ELR (cell line): ENCODE measurements around the gene MTO1.
"Not testable (repeated sequence)": the region's sequence is repeated elsewhere in the genome, so short reads cannot be mapped to it uniquely, and the experiment has no call there.

ENCODE experiments used
- DNase-seq: peaks from one replicate; pipeline ENCODE4 v3.0.0-alpha.2; 2015; ENCODE audit warnings: low read depth

MTO1 gene

GRCh38 chr6:73505142-73505541 lies 43.6 kb downstream of the MTO1 start:
- DNase-seq: no peak

DNA sequence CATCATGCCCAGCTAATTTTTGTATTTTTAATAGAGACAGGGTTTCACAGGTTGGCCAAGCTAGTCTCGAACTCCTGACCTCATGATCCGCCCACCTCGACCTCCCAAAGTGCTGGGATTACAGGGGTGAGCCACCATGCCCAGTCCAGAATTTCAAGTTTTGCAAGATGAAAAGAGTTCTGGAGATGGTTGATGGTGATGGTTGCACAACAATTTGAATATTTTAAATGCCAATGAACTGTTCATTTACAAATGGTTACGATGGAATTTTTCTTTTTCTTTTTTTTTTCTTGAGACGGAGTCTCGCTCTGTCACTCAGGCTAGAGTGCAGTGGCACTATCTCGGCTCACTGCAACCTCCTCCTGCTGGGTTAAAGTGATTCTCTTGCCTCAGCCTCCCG lies 44.2 kb downstream of the MTO1 start:
- not testable (repeated sequence) for DNase-seq

DNA sequence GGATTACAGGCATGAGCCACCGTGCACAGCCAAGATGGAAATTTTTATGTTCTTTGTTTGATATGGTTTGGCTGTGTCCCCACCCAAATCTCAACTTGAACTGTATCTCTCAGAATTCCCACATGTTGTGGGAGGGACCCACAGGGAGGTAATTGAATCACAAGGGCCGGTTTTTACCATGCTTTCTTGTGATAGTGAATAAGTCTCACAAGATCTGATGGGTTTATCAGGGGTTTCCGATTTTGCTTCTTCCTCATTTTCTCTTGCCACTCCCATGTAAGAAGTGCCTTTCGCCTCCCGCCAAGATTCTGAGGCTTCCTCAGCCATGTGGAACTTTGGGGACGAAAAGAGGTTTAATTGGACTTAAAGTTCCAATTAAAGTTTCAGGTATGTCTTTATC lies 44.7 kb downstream of the MTO1 start:
- DNase-seq: no peak

DNA sequence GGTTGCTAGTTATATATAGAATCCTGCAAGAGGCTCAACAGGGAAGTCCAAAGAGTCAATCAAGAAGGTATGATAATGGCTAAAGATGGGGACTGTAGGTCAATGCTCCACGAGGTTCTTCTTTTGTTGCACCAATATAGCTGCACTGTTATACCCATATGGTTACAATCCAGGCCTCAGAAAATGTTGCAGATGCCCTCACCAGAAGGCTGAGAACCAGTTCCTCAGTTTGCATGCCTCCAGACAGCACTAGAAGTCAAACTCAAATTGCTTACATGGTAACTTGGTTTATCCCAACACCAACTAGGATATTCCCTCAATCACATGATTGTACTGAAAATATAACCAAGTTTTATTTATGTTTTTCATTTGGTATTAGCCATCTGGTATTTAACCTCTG lies 47.2 kb downstream of the MTO1 start:
- DNase-seq: no peak

DNA sequence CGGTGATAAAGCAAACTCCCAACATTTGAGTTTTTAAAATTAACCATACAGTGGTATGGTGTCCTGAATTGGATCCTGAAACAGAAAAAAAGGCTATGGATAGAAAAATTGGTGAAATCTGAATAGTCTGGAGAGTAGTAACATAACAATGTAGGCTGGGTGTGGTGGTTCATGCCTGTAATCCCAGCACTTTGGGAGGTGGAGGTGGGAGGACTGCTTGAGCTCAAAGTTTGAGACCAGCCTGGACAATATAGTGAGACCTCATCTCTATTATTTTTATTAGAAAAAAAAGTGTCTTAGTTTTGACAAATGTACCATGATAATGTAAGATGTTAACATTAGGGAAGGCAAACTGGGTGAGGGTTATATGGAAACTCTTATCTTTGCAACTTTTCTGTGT lies 48.3 kb downstream of the MTO1 start:
- no peak for DNase-seq

DNA sequence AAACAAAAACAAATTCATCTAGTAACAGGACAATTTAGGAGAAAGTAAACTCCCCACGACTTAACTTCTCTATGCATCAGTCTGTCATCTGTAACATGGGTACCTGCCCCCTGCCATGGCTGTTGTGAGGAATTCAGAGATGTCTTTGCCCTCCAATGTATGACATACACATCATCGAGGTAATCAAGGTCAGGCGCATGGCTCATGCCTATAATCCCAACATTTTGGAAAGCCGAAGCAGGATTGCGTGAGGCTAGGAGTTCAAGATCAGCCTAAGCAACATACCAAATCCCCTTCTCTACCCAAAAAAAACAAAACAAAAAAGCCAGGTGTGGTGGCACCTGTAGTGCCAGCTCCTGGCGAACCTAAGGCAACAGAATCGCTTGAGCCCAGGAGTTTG lies 50.3 kb downstream of the MTO1 start:
- no peak for DNase-seq

GRCh38 chr6:73513496-73513854 lies 51.9 kb downstream of the MTO1 start:
- peak; percentile 60 for DNase-seq

DNA sequence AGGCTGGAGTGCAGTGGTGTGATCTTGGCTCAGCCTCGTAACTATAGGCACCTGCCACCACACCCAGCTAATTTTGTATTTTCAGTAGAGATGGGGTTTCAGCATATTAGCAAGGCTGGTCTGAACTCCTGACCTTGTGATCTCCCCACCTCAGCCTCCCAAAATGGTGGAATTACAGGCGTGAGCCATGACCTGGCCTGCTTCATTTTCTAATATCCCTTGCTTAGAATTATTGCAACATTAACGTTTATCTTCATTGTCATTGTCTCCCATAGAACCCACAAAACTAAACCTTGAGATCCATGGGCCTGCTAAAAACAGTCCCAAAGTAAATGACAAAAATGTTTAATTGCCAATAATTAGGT lies 53.2 kb downstream of the MTO1 start:
- DNase-seq: peak; percentile 75

DNA sequence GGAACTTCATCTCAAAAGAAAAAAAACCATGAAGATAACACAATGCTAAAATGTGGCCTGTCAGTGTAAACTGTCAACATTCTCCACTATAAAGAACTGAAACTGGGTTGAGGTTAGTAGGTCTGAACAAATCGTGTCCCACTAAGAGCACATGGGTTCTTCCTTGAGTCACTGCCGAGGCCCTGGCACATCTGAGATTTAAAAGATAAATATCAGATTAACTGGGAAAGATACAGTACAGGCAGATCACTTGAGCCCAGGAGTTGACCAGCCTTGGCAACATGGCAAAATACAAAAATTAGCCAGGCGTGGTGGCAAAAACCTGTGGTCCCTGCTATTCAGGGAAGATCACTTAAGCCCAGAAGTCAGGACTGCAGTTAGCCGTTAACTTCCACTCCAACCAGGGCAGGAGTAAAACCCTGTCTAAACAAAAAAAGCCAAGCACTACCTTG lies 53.7 kb downstream of the MTO1 start:
- peak; percentile 75 for DNase-seq

GRCh38 chr6:73516514-73517489 lies 55.3 kb downstream of the MTO1 start:
- DNase-seq: peak; percentile 51

DNA sequence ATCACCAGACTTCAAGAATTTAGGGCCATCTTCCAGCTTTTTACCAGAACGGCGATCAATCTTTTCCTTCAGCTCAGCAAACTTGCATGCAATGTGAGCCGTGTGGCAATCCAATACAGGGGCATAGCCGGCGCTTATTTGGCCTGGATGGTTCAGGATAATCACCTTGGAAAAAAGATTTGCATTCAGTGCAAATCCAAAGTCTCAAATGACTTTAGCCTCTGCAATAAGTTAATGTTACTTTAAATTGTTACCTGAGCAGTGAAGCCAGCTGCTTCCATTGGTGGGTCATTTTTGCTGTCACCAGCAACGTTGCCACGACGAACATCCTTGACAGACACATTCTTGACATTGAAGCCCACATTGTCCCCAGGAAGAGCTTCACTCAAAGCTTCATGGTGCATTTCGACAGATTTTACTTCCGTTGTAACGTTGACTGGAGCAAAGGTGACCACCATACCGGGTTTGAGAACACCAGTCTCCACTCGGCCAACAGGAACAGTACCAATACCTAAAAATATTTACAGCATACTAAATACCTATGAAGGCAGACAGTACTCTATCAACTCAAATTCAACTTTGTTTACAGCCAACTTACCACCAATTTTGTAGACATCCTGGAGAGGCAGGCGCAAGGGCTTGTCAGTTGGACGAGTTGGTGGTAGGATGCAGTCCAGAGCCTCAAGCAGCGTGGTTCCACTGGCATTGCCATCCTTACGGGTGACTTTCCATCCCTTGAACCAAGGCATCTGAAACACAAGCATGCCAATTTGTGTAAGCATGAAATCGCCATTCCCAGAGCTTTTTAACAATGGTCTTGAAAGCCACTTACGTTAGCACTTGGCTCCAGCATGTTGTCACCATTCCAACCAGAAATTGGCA lies 56.8 kb downstream of the MTO1 start:
- DNase-seq: peak; percentile 27

DNA sequence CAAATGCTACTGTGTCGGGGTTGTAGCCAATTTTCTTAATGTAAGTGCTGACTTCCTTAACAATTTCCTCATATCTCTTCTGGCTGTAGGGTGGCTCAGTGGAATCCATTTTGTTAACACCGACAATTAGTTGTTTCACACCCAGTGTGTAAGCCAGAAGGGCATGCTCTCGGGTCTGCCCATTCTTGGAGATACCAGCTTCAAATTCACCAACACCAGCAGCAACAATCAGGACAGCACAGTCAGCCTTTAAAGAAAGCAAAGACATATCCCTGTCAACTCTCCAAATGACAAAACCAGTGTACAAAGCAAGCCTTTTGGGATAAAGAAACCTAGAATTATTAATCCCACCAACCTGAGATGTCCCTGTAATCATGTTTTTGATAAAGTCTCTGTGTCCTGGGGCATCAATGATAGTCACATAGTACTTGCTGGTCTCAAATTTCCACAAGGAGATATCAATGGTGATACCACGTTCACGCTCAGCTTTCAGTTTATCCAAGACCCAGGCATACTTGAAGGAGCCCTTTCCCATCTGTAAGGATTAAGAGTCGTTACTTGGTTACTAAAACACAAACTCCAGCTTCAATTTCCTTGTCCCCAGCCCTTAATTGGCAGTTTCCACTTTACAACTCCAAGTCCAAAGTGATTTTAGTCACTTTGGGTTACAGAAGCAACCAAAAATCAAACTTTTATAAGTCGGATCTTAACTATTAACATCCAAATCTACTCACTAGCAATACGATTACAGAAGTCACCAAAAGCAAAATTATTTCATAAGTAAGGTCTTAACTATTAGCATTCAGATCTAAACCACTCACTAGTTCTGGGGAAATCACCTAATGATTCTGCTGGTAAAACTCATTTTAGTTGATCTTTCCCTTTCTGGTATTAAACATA lies 57.7 kb downstream of the MTO1 start:
- peak; percentile 28 for DNase-seq

- DNase-seq: peak; percentile 82
Observed at GRCh38 chr6:73519926-73520687, 58.6 kb downstream of the MTO1 start.

- peak; percentile 100 for DNase-seq
Observed at GRCh38 chr6:73520688-73521350, 59.3 kb downstream of the MTO1 start, which contains the start of gene EEF1A1. EEF1A1 (minus strand) TSS chr6:73521032; CDS start chr6:73520026, 1,006 bp downstream.

DNA sequence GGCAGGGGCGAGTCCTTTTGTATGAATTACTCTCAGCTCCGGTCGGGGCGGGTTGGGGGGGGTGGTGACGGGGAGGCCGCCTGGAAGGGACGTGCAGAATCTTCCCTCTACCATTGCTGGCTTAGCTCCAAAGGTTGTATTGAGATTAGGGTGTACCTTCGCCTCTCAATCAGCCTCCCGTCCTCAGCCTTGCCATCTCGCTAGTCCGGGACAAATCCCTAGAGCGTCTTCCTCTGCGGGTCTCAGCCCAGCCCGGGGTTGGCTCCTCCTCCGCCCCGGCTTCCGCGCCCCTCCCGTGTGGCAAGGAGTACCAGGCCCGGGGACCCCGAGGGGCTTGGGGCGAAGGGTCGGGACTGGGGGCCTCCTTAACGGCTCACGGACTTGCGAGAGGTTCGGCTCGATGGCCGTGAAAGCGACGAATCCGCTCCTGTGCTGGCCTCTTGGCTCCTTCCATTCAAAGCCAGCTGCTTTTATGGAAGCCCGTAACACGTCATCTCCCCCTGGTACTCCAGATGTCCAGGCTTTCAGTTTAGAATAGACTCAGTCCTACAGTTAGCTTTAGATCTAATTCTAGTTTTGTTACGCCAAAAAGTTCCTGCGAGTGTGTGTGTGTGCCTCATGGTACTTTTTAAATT lies 59.9 kb downstream of the MTO1 start:
- peak; percentile 86 for DNase-seq

DNA sequence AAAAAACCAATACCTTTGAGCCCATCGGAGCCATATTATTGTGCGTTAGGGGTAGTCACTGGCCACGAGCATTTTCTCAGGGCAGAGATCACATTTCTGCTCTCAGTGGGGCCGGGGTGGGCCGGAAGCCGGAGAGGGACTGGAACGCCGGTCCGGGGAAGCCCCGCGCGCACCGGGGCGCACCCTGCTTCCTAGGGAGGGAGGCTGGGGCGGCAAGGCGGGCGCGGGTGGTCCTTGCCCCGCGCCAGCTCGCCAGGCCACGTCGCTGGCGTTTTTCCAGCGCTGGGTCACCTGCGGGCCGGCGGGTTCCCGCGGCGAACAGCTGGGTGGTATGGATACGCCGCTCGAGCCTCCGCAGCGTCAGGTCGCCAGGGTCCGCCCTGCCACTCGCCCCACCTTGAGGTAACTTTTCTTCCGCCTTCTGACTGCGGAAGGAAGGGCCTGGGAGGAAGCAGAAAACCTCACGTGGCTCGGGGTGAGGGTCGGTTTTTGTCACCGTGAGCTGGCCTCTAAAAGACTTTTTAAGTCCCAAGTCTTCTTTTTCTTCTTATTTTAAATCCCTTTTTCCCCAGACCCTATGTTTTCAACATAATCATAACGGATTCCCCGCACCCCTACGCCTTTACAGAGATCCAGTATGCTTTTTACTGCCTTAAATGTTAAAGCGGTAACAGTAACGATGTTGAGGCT lies 62.0 kb downstream of the MTO1 start:
- DNase-seq: peak; percentile 53

- peak; percentile 40 for DNase-seq
Observed at GRCh38 chr6:73525546-73526330, 64.2 kb downstream of the MTO1 start.

DNA sequence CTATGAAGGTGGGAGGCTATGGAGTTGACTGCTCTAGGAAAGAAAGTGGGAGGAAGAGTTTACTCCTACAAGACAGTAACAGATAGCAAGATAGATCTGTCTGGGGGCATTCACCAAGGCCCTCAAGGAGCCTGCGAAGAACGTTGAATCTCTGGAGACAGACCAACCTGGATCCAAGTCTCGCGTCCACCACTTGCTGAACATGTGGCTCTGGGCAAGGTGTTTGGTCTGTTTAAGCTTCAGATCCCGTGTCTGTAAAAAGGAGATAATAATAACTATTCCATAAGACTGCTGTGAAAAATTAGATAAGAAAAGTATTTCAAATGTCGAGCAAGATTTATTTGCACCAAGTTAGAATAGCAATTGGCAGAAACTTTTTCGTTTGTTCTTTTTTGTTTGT lies 67.4 kb downstream of the MTO1 start:
- no peak for DNase-seq
